Frontal cortex (tissue), 4 donors: Measurements from ENCODE around the gene CD72. TPM values are rescaled to one million over a fixed set of nuclear protein-coding genes. Genes with fewer than 3 reads are reported as not detected.
A peak's percentile ranks its signal among the peaks of the same experiment; 100 is the strongest.
"Not testable (repeated sequence)": the region's sequence is repeated elsewhere in the genome, so short reads cannot be mapped to it uniquely, and the experiment has no call there.

ENCODE experiments used
- DNase-seq, 2 donors: peaks; one replicate each; pipeline ENCODE4 v3.0.0; 2012; ENCODE audit warnings: low spot score in 2 of 2
- FAIRE-seq: peaks from 2 replicates; lab custom pipeline; 2012; peaks lifted over from hg19 to GRCh38; lab: Jason Lieb, UNC
- total RNA-seq: library from RNA; depleted of rRNA; stranded (reverse); fragments of >200 nt; gene quantifications from one replicate; pipeline ENCODE4 v1.2.3, GENCODE V29; 2014
- donor health status: control.
- donor health status: control.
- donor health status: control.

The CD72 gene
- total RNA-seq, 1 donor from 2014 or later = 0.41 TPM

DNA sequence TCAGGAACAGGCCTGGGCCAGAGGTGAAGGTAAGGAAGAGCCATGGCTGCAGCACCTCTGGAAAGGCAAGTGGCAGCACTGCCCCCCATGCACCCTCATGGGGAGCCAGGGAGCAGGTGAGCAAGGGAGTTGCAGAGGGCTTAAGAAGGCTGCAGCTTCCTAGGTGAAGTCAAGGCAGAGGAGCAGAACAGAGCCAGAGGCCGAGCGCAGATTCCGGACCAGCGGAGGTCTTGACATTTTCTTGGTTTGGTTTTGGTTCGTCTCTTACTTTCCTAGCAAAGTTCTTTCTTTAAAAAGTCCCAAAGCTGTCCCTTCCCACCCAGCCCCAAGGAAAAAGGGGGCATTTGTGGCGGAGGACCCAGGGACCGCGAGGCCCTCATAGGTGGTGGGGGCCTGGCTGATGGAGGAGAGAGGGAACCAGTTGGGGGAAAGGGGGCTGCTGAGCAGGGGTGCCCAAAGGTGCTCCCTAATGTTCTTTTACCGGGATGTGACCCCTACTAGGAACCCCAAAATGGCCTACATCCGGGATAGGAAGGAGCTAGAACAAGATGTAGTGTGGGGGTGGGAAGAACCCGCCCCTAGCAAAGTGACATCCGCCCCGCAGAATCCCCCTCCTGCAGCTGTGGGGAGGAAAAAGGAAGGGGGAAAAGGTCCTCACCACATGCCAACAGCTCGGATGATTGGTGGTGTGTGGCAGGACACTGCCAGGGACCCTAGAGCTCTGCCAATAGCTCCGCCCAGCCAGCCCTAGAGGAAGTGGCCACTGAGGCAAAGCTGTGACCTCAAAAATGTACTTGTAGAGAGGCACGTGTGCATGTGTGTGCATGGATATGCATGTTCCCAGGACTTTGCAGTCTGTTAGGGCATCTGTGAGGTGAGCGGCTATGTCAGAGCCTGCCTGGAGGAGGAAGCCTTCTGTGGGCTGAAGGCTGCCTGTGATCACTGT, 914 bp upstream of the CD72 start:
- DNase-seq (no peak), FAIRE-seq (no peak)

DNA sequence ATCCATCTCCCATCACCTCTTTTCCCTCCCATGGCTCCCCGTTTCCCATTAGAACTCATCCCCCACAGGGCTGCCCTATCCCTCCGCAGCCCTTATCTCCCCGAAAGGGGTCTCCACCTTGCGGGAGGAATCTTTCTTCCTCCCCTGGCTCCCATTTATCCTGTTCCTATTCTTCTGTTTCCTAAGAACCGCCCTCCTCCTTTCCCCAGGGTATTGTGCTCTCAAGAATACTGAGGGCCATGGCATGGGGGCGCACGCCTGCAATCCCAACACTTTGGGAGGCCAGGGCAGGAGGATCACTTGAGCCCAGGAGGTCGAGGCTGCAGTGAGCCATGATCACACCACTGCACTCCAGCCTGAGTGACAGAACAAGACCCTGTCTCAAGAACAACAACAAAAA, 665 bp downstream of the CD72 start:
- DNase-seq = no peak
- no peak for FAIRE-seq

DNA sequence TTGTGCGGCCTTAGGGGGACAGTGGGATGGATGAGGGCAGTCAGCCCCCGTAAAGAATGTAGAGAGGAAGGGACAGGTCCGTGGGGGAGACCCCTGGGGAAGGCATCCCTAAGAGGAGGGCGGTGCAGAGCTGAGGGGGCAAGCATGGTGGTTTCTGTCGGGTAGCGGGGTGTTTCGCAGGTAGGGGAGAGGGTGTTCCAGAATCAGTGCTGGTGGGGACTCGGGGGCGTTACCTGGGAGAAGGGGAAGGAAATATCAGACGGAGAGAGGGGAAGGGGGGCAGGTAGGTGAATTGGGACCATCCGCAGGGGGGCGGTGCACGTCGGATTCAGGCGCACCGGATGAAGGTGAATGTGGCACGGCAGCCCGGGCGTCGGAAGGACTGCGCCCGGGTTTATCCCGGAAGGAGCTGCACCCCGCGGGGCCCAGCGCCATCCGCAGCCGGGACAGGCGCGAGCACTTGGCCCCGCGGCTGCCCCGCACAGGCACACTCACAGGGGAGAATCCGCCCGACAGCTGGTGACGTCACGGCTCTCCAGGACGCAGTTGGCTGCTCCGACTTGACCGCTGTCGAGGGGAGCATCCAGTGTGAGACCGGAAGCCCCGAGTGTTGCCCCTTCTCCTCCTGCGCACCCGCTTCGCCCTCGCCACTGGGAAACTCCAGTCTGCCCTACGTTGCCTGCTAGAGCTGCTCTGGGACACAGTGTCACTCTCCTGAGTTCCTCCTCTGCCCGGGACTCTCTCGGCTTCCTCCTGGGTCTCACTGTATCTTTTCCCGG, 1.3 kb downstream of the CD72 start:
- no peak for FAIRE-seq

DNA sequence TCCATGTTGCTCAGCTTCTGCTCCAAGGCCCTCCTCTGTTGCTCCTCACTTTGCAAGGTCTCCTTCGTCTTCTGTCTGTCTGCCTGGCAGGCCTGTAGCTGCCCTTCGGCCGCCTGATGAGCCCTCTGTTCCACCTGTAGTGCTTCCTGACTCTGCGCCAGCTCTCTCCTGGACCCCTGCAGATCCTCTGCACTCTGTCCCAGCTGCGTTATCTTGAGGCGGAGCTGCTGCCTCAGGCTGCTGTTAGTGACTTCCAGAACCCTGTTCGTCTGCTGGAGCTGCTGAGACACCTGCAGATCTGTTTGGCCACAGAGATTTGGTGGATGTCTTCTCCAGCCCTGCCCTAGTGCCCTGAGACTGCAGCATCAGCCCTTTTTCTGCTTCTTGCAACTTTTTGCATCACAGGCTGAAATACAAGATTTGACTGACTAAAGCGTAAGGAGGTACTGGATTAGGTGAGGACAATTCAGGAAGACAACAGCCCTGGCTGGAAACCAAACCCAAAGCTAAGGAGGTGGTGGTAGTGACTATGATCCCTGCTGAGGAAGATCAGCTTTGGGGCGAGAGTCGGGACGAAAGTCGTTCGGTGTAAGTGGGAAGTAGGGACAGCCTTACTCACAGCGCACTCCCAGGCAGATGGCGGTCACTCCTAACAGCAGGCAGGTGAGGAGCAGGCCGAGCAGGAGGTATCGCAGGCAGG, 2.1 kb downstream of the CD72 start:
- no peak for FAIRE-seq

More for the DNA sequence above, 1.3 kb downstream of the CD72 start:
- DNase-seq = peak in 1 of 2 donors; percentile 71

DNA sequence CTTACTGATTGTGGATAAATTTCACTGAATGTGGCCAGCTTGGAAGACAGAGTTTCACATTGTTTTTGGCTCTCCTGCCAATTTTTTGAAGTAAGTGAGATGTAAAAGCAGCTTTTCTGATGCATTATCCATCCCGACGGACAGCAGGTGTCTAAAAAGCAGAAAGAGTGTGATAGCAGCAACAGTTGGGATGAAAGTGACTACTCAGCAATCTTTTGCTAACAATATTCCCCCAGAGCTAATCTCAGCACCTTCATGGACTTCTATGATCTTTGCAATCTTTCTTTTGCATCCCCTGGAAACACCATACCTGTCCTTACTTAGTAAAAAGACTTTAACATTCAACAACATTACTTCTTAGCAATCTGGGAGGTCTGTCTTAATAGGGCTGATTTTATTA, 5.4 kb downstream of the CD72 start:
- no peak for DNase-seq
- no peak for FAIRE-seq

More for the DNA sequence above, 2.1 kb downstream of the CD72 start:
- no peak for DNase-seq

DNA sequence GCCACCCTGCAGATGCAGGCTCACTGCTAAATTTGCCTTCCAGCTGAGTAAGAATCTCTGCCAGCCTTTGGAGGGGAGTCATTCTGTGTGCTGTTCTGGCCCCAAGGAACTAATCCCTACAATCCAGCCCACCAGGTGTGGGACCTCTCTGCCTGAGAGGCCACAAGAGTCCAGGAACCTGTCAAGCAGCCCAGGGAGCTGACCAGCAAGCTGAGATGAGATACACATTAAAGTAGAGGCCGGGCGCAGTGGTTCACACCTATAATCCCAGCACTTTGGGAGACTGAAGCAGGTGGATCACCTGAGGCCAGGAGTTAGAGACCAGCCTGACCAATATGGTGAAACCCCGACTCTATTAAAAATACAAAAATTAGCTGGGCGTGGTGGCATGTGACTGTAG, 6.1 kb downstream of the CD72 start:
- FAIRE-seq, DNase-seq: not testable (repeated sequence)

DNA sequence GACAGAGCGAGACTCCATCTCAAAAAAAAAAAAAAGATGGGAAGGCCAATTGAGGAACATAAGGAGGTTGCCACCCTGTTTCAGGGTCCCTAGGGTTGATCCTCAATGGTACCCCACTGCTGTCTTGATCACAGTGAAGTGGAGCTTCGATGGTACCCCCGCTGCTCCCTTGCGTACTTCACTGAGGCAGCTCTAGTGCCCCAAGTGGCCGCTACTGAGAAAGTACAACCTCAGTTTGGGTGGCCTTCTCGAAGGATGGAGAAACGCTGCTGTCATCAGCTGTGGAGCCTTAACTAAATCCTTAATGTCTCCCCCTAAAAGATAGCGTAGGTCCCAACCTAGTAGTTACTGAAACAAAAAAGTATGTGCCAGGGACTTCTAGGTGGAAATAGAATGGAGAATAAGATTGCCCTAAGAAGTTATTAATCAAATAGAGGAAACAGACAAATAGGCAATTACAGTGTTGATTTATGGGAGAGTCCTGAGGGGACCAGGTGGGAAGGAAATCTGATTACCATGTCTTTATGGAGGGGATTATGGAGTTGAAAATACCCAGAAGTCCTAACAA, 6.9 kb downstream of the CD72 start:
- FAIRE-seq (no peak), DNase-seq (peak in 1 of 2 donors; percentile 65)

DNA sequence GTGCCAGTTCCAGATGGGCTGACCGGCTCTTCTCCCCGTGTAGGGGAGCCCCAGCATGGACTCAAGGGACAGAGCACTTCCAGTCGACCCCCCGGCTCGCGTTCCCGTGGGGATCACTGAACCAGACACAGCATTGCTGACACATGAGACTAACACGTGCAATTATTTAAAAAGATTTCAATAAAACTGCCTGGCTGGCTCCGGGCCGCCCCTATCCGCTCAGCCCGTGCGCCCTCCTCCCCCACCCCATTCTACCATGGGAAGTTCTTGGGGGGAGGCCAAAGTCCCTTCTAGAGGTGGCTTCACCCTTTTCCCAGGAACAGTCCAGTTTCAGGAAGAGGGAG, 8.4 kb downstream of the CD72 start:
- FAIRE-seq (no peak), DNase-seq (no peak)

DNA sequence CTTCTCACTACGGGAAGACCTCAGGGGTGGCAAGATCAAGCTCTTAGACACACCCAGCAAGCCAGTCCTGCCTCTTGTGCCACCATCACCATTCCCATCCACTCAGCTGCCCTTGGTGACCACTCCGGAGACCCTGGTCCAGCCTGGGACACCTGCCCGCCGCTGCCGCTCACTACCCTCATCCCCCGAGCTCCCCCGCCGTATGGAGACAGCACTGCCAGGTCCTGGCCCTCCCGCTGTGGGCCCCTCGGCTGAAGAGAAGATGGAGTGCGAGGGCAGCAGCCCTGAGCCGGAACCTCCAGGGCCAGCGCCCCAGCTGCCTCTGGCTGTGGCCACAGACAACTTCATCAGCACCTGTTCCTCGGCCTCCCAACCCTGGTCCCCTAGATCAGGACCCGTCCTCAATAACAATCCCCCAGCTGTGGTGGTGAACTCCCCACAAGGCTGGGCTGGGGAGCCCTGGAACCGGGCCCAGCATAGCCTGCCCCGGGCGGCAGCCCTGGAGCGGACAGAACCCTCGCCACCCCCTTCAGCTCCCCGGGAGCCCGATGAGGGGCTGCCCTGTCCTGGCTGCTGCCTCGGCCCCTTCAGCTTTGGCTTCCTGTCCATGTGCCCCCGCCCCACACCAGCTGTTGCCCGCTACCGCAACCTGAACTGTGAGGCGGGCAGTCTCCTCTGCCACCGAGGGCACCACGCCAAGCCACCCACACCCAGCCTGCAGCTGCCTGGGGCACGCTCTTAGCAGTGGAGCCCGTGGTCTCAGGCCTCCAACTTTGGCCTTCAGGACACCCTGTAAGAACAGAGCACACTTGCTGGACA, 9.0 kb downstream of the CD72 start:
- no peak for DNase-seq
- FAIRE-seq = no peak

DNA sequence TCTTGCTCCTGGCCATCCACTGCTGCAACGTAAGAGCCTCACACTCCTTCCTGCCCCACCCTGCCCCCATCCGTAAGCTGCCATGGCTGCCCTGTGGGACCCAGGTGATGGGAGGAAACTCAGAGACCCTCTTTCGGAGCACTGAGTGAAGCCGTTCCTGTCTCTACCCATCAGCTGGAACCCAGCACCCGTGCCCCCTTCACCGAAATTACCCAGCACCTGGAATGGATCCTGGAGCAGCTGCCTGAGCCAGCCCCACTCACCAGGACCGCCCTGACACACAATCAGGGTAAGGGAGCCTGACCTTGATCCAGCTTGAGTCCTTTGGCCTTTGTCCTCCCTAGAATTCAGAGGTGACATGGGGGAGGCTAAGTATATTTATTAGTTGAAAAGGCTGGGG, 10.0 kb downstream of the CD72 start:
- DNase-seq (peak in 1 of 2 donors; percentile 19), FAIRE-seq (no peak)

DNA sequence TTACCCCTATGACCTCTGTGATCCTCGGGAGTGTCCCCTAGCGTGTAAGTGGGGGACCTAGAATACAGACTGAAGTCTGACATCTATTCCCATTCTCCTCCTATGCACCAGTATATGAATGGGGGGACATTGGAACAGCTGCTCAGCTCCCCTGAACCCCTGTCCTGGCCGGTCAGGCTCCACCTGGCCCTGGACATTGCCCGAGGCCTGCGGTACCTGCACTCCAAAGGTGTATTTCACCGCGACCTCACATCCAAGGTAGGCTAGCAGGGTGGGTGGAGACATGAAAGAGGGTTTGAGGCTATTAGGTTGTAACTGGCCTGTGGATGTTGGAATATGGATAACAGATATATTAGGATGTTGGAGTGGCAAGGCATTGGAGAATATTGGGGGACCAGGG, 11.5 kb downstream of the CD72 start:
- no peak for FAIRE-seq

DNA sequence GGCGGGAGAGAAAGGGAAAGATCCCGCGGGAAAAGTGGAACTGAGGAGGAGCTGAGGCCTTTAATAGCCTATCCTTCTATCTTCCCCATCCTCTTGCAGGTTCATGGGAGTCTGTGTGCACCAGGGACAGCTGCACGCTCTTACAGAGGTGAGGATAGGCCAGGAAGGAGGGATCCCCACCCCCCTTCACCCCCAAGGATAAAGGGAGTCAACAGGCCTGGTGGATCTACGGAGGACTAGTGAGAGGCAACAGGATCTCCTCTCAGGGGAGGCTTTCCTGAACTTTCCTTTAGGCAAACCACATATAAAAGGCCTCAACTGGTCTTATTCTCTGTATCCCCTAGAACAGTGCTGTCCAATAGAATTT, 12.1 kb downstream of the CD72 start:
- DNase-seq (peak in 1 of 2 donors; percentile 43), FAIRE-seq (no peak)

More for the DNA sequence above, 11.5 kb downstream of the CD72 start:
- peak in 1 of 2 donors; percentile 20 for DNase-seq

DNA sequence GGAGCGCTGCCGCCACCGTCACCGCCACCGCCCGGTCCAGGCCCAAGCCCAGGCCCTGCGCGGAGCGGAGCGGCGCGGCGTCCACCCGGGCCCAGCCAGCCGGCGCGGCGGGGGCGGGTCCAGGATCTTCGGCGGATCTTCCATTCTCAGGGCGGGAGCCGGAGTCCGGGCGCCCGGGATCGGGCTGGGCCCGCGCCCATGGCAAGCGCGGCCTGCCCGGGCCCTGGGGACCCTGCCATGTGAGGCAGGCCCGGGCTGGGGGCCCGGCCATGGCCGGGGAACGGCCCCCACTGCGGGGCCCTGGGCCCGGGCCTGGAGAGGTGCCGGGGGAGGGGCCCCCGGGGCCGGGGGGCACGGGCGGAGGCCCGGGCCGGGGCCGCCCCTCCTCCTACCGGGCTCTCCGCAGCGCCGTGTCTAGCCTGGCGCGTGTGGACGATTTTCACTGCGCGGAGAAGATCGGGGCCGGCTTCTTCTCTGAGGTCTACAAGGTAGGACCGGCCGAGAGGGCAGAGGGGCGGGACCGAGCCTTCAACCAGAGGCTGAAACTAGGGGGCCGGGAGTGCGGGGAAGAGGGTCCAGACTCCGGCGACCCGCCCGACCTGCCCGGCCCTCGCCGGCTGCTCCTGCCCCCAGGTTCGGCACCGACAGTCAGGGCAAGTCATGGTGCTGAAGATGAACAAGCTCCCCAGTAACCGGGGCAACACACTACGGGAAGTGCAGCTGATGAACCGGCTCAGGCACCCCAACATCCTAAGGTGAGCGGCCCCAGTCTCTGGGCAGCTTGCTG, 12.7 kb downstream of the CD72 start:
- FAIRE-seq (no peak), DNase-seq (no peak)

DNA sequence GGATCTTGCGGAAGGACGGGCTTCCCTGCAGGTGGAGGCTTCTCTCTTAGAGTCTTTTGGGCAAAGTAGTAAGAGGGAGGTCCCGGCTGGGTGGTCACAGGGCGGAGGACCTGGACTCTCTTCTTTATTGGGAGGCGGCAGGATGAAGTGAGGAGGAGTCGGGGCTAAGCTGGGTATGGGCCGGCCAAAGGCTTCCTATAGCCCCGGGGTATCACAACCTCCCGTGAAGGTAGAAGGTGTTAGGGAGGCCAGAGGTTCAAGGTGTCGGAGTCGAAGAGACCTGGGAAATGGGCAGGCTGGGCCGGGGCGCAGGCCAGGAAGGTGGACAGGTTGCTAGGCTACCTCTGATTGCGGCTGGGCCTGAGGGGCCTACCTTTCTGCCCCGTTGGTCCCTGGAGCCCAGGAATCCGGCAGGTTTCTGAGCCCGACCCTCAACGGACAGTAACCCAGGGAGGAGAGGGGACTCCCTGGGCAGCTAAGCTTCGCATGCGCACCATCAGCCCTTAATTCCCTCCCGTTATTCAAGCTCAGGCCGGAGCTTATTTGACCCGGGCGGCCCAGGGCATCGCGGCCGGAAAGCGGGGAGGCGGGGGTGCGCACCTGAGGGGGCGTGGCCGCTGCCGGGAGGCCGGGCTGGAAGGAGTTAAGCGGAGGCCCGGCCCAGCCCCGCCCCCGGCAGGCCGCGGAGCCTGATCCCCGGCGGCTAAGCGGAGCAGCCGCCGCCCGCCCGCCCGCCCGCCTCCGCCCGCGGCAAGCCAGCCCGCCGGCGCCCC, 13.4 kb downstream of the CD72 start, which contains the start of gene TESK1:
TESK1 (plus strand) TSS at position 685 of the 773 bp plus-strand sequence. CDS start 358 bp downstream, outside the sequence.
- FAIRE-seq (no peak), DNase-seq (peak; percentile 83 to 88)

DNA sequence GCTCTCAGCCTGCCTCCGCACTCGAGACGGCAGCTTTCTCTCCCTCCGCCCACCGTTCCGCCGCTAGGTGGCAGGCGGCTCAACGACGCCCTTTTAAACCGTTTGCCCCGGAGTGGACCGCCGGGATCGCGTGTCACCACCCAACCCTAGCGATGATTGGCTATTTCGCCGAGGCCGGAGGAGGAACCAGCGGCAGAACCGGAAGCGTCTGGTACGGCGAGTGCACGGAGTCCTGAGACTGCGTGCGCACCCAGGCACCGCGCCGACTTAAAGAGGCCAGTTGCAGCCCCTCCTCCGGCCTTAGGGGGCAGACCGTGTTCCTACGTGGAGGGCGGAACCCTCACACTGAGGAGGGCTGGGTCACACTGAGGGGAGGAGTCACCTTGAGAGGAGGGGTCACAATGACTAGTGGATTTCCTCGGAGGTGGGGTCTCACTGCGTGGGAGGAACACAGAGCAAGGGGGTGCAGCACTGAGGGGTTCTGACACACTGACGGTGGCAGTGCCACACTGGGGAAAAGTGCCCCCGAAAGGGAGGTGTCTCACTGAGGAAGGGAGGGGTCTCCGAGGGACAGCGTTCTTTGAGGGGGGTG, 14.1 kb downstream of the CD72 start:
- FAIRE-seq (peak; percentile 82), DNase-seq (peak; percentile 96)

DNA sequence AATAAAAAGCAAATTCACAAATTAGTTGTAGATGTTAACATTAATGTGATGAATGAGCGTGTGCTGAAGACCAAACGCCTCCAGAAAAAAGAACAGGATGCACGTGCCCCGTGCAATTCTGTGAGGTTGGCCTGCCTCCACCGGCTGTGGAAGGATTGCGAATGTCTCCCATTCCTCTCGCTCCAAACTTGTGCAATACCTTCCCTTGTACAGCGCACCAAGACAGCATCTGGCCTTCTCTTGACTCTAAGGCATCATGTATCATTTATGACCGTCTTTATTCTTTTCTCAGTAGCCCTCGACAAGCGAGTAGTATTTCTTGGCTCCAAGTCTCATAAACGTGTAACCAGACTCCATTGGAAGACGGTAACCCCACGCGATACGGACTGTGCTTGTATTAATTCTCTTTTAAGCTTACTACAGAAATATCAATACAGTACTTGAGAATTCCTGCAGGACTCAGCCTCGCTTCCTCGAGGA, 14.7 kb downstream of the CD72 start:
- FAIRE-seq = no peak
- DNase-seq = peak in 1 of 2 donors; percentile 34
